Epithelial cell of esophagus (primary cell): ENCODE measurements around the gene LGALS3BP.

Source experiments
- DNase-seq: peaks from one replicate; pipeline ENCODE4 v3.0.0; 2010; ENCODE audit warnings: low read depth
- H3K4me3 ChIP-seq: 2 replicates; pipeline ENCODE4 v1.5.1; 2011; ENCODE audit warnings: mild to moderate bottlenecking, low read length, control low read depth
- TF ChIP-seq, protein P1 (sequence below): IDR thresholded peaks from 2 replicates; pipeline ENCODE4 v1.5.1; 2011; ENCODE audit warnings: low read depth, mild to moderate bottlenecking, low read length, control low read depth, inconsistent platforms; ENCODE audit not compliant: insufficient read depth; ENCODE audit errors: missing control alignments

The LGALS3BP gene

DNA sequence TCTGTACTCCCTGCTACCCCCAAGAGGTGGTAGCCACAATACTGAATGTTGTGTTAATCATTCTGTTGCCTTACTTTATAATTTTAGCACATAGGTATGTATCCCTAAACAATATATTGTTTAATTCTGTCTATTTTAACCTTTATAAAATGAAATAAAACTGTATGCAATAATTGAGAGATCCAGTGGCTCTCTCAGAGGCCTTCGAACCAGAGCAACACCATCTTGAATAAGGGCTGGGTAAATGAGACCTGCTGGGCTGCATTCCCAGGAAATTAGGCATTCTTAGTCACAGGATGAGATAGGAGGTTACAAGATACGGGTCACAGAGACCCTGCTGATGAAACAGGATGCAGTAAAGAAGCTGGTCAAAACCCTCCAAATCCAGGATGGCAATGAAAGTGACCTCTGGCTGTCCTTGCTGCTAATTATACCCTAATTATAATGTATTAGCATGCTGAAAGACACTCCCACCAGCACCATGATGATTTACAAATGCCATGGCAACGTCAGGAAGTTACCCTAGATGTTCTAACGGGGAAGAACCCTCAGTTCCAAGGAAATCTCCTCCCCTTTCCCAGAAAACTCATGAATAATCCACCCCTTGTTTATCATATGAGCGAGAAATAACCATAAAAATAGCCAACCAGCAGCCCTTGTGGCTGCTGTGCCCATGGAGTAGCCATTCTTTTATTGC, 31.9 kb upstream of the LGALS3BP start:
- no peak overlapping the region for H3K4me3 ChIP-seq
- TF ChIP-seq, protein P1, sequence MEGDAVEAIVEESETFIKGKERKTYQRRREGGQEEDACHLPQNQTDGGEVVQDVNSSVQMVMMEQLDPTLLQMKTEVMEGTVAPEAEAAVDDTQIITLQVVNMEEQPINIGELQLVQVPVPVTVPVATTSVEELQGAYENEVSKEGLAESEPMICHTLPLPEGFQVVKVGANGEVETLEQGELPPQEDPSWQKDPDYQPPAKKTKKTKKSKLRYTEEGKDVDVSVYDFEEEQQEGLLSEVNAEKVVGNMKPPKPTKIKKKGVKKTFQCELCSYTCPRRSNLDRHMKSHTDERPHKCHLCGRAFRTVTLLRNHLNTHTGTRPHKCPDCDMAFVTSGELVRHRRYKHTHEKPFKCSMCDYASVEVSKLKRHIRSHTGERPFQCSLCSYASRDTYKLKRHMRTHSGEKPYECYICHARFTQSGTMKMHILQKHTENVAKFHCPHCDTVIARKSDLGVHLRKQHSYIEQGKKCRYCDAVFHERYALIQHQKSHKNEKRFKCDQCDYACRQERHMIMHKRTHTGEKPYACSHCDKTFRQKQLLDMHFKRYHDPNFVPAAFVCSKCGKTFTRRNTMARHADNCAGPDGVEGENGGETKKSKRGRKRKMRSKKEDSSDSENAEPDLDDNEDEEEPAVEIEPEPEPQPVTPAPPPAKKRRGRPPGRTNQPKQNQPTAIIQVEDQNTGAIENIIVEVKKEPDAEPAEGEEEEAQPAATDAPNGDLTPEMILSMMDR = no peak
- DNase-seq = peak; percentile 91

DNA sequence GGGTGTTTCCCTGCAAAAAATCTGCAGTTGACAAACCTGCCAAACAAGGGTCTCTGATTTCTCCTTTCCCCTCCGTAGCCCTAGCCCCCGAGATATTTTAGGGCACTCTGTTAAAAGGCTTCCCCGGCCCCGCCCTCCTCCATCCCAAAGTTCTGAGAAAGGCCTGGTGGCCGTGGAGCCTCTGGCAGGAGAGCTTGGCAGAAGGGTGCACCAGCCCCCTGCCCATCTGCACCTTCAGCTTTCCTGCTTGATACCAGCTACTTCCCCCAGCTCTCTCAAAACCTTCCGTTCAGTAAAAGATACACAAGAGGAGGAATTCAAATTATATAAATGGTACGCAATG, 30.6 kb upstream of the LGALS3BP start:
- H3K4me3 ChIP-seq = peak overlapping the region; percentile 56
- DNase-seq = no peak
- TF ChIP-seq, protein P1 = no peak

DNA sequence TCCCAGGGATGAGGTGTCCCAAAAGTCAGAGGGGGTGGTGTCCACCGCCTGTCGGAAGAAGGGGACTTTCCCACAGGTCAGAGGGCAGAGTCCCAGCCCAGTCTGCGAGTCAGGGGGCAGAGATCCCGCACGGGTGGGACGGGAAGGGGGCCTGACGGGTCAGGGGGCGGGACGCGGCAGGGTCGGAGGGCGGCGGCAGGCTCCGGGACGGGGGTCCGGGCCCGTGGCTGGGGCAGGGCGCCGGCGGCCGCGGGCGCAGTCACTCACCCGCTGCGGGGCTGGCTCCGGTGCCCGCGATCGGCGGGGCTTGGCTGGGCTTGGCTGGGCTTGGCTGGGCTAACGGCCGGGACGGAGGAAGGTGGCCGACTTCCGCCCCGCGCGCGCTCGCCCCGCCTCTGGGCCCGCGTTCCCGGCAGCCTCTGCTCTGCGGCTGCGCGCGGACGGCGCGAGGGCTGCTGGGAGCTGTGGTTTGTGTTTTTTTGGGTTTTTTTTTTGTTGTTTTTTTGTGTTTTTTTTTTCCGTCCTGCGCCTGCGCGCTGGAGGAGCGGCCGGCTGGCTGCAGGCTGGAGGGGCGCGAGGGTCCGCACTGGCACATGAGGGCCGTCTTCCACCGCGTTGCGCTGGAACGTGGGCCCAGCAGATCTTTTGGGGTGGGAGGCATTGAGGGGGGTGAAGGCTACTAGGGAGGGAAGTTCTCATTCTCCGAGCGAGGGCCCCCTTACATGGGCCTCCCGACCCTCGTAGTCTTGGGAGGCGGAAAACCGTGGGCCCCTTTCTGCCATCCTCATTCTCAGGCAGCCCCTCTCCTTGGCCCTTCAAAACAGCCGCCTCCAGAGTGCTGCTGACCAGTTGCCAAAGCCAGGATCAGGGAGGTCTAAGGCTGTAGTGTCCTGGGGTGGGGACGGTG, 29.9 kb upstream of the LGALS3BP start, which contains the start of gene CANT1:
Gene CANT1 (minus strand): TSS at position 368 of the 907 bp plus-strand sequence. CDS start 12,142 bp downstream, outside the sequence.
- peak; percentile 83 for DNase-seq
- peak within 1 kb of the TSS; percentile 83 for H3K4me3 ChIP-seq
- TF ChIP-seq, protein P1 = no peak

DNA sequence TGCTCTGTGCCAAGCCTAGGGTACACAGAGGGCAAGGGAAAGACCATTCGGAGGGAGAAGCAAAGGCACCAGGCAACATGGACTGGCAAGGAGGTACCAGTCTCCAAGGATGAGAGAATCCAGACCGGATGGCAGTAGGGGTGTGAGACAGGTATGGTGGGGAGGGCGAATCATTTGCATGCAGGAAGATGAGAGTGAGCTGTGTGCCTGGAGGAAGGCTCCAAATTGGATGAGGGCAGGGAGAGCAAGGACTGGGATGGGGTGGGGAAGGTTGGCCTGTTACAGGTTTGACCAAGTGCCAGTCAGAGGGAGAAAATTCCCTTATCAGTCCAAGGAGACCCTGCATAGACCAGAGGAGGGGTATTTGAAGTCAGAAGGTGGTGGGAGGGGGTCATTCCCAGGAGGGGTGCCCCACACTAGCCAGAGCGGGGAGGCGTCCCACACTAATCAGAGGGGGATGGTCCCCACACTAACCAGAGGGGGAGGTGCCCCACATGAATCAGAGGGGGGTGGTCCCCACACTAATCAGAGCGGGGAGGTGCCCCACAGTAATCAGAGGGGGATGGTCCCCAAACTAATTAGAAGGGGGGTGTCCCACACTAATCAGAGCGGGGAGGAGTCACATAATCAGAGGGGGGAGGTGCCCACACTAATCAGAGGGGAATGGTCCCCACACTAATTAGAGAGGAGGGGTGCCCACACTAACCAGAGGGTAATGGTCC, 29.1 kb upstream of the LGALS3BP start:
- DNase-seq = no peak
- TF ChIP-seq, protein P1 = no peak
- H3K4me3 ChIP-seq = peak overlapping the region; percentile 83

DNA sequence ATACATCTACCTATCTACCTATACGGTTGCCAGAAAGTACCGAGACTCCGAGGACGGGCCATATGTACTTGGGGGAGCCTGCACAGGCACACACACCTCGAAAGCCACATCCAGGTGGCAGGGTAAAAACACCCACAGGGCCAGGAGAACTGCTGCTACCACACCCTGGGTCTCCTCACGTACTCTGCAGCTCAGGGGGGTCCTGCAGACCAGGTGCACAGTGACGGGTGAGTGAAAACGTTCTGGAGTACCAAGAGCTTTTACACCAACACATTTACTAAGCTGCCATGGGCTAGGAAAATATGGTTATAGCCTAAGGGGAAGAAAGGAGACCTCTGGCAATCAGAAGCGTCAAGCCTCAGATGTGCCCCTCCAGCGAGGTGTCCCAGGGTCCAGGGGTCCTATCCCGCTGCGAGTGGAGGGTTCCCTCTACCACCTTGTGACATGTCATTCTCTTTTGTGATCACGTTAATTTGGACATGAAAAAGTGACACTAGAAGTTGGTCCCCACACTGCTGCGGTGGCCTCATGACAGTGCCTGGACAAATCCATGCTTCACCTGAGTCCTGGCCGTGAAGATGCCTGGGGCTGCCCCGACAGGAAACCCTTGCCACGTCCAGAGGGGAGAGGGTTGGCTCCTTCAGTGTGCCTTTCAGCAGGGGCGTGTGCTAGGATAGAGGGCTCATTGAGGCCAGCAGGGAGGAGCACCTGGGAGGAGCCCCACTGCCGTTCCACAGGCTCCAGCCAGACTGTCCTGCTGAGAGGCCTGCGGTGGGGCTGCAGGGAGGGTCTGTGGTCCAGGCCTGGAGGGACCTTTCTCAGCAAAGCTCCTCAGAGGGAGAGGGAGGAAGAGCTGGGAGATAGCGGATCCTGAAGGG, 28.0 kb upstream of the LGALS3BP start:
- TF ChIP-seq, protein P1 = no peak
- H3K4me3 ChIP-seq = no peak overlapping the region
- no peak for DNase-seq
